HG03521 (cell line): ENCODE results near the gene MYH11.
"Not testable (repeated sequence)": the region's sequence is repeated elsewhere in the genome, so short reads cannot be mapped to it uniquely, and the experiment has no call there.

ENCODE experiments used
- ATAC-seq: cut with Tn5 transposase; IDR thresholded peaks from one replicate; pipeline ENCODE4 v1.9.1; 2021; ENCODE audit warnings: mild to moderate bottlenecking, moderate library complexity; ENCODE audit not compliant: unreplicated experiment

The MYH11 gene

GRCh38 chr16:15811481-15812400 is 45.1 kb downstream of the MYH11 start:
- ATAC-seq: no peak

- no peak for ATAC-seq
These were observed 45.9 kb downstream of the MYH11 start for GRCh38 chr16:15810949-15811348.

- ATAC-seq: no peak
These were observed 46.4 kb downstream of the MYH11 start for GRCh38 chr16:15810411-15810810.

- not testable (repeated sequence) for ATAC-seq
These were observed 47.5 kb downstream of the MYH11 start for GRCh38 chr16:15809297-15809696.

- ATAC-seq: no peak
These were observed 48.8 kb downstream of the MYH11 start for GRCh38 chr16:15808071-15808470.

- ATAC-seq: no peak
These were observed 49.2 kb downstream of the MYH11 start for GRCh38 chr16:15807603-15808009.

GRCh38 chr16:15803618-15804017 is 53.2 kb downstream of the MYH11 start:
- no peak for ATAC-seq

- no peak for ATAC-seq
These were observed 56.9 kb downstream of the MYH11 start for GRCh38 chr16:15799851-15800495.

- no peak for ATAC-seq
These were observed 58.2 kb downstream of the MYH11 start for GRCh38 chr16:15798671-15799070.

GRCh38 chr16:15796885-15797284 is 59.9 kb downstream of the MYH11 start:
- ATAC-seq: no peak

- no peak for ATAC-seq
These were observed 61.2 kb downstream of the MYH11 start for GRCh38 chr16:15795615-15796014.

GRCh38 chr16:15792563-15792971 is 64.3 kb downstream of the MYH11 start:
- no peak for ATAC-seq

- no peak for ATAC-seq
These were observed 66.4 kb downstream of the MYH11 start for GRCh38 chr16:15790458-15790857.

GRCh38 chr16:15789816-15790215 is 67.0 kb downstream of the MYH11 start:
- not testable (repeated sequence) for ATAC-seq

- ATAC-seq: no peak
These were observed 68.0 kb downstream of the MYH11 start for GRCh38 chr16:15788846-15789239.

GRCh38 chr16:15786501-15786900 is 70.3 kb downstream of the MYH11 start:
- no peak for ATAC-seq

GRCh38 chr16:15785386-15786059 is 71.3 kb downstream of the MYH11 start:
- ATAC-seq: no peak

- ATAC-seq: no peak
These were observed 72.8 kb downstream of the MYH11 start for GRCh38 chr16:15783985-15784384.

GRCh38 chr16:15782573-15783365 is 74.1 kb downstream of the MYH11 start:
- no peak for ATAC-seq

- ATAC-seq: no peak
These were observed 75.2 kb downstream of the MYH11 start for GRCh38 chr16:15781650-15782049.

GRCh38 chr16:15780805-15781204 is 76.0 kb downstream of the MYH11 start:
- no peak for ATAC-seq
